ENCODE data around the gene ZNF462.

The ZNF462 gene

GRCh38 chr9:106962122-106962521 lies 99.2 kb downstream of the ZNF462 start:
- H3K27me3 Mint-ChIP-seq, result peaks cover 2% of the 10 kb centered on the region
- H3K27ac Mint-ChIP-seq, result no peak overlapping the region
- H3K4me1 Mint-ChIP-seq, result no peaks in the 10 kb centered on the region
- peaks cover 6% of the 10 kb centered on the region for H3K9me3 Mint-ChIP-seq
- DNase-seq (ENCODE audit: low spot score in 2 of 2) (no peak), ATAC-seq (ENCODE audit: low read depth) (no peak)
- no peaks in the 10 kb centered on the region for H3K36me3 Mint-ChIP-seq
- H3K4me3 Mint-ChIP-seq, result no peak overlapping the region

- H3K27ac Mint-ChIP-seq, result no peak overlapping the region
- ATAC-seq (ENCODE audit: low read depth), result no peak
- peaks cover 2% of the 10 kb centered on the region for H3K27me3 Mint-ChIP-seq
- H3K9me3 Mint-ChIP-seq, result peaks cover 6% of the 10 kb centered on the region
- no peak for DNase-seq (ENCODE audit: low spot score in 2 of 2)
- H3K36me3 Mint-ChIP-seq, result no peaks in the 10 kb centered on the region
- no peak overlapping the region for H3K4me3 Mint-ChIP-seq
- H3K4me1 Mint-ChIP-seq, result no peaks in the 10 kb centered on the region
Measured at GRCh38 chr9:106962615-106963363, 99.8 kb downstream of the ZNF462 start.

GRCh38 chr9:106963684-106964083 lies 100.7 kb downstream of the ZNF462 start:
- DNase-seq (ENCODE audit: low spot score in 2 of 2) (no peak), ATAC-seq (ENCODE audit: low read depth) (no peak)
- H3K4me1 Mint-ChIP-seq, result no peaks in the 10 kb centered on the region
- H3K4me3 Mint-ChIP-seq, result no peak overlapping the region
- no peaks in the 10 kb centered on the region for H3K27me3 Mint-ChIP-seq
- no peaks in the 10 kb centered on the region for H3K36me3 Mint-ChIP-seq
- peaks cover 6% of the 10 kb centered on the region for H3K9me3 Mint-ChIP-seq
- H3K27ac Mint-ChIP-seq, result no peak overlapping the region

GRCh38 chr9:106964329-106964728 lies 101.4 kb downstream of the ZNF462 start:
- H3K4me3 Mint-ChIP-seq, result no peak overlapping the region
- H3K27me3 Mint-ChIP-seq, result no peaks in the 10 kb centered on the region
- peaks cover 6% of the 10 kb centered on the region for H3K9me3 Mint-ChIP-seq
- DNase-seq (ENCODE audit: low spot score in 2 of 2), result no peak
- no peaks in the 10 kb centered on the region for H3K36me3 Mint-ChIP-seq
- ATAC-seq (ENCODE audit: low read depth), result no peak
- H3K4me1 Mint-ChIP-seq, result no peaks in the 10 kb centered on the region
- H3K27ac Mint-ChIP-seq, result no peak overlapping the region

- Mint-ChIP-seq H3K36me3 (no peaks in the 10 kb centered on the region), H3K27ac (no peak overlapping the region), H3K4me3 (no peak overlapping the region), H3K27me3 (no peaks in the 10 kb centered on the region), H3K4me1 (no peaks in the 10 kb centered on the region), H3K9me3 (peaks cover 6% of the 10 kb centered on the region)
- ATAC-seq (ENCODE audit: low read depth) (no peak), DNase-seq (ENCODE audit: low spot score in 2 of 2) (no peak)
Measured at GRCh38 chr9:106964822-106965525, 102.0 kb downstream of the ZNF462 start.

- ATAC-seq (ENCODE audit: low read depth) (no peak), DNase-seq (ENCODE audit: low spot score in 2 of 2) (no peak)
- no peaks in the 10 kb centered on the region for H3K36me3 Mint-ChIP-seq
- no peaks in the 10 kb centered on the region for H3K27me3 Mint-ChIP-seq
- peaks cover 6% of the 10 kb centered on the region for H3K9me3 Mint-ChIP-seq
- H3K4me1 Mint-ChIP-seq, result no peaks in the 10 kb centered on the region
- H3K27ac Mint-ChIP-seq, result no peak overlapping the region
- H3K4me3 Mint-ChIP-seq, result no peak overlapping the region
Measured at GRCh38 chr9:106966481-106966880, 103.5 kb downstream of the ZNF462 start.

- H3K4me3 Mint-ChIP-seq, result no peak overlapping the region
- no peaks in the 10 kb centered on the region for H3K4me1 Mint-ChIP-seq
- no peak for ATAC-seq (ENCODE audit: low read depth)
- H3K9me3 Mint-ChIP-seq, result peaks cover 2% of the 10 kb centered on the region
- DNase-seq (ENCODE audit: low spot score in 2 of 2), result no peak
- no peaks in the 10 kb centered on the region for H3K36me3 Mint-ChIP-seq
- no peak overlapping the region for H3K27ac Mint-ChIP-seq
- no peaks in the 10 kb centered on the region for H3K27me3 Mint-ChIP-seq
Measured at GRCh38 chr9:106969696-106970095, 106.7 kb downstream of the ZNF462 start.

GRCh38 chr9:106970219-106970975 lies 107.4 kb downstream of the ZNF462 start:
- no peak overlapping the region for H3K4me3 Mint-ChIP-seq
- H3K27ac Mint-ChIP-seq, result no peak overlapping the region
- no peak for ATAC-seq (ENCODE audit: low read depth)
- DNase-seq (ENCODE audit: low spot score in 2 of 2), result no peak
- peaks cover 1% of the 10 kb centered on the region for H3K27me3 Mint-ChIP-seq
- peaks cover 3% of the 10 kb centered on the region for H3K9me3 Mint-ChIP-seq
- no peaks in the 10 kb centered on the region for H3K4me1 Mint-ChIP-seq
- H3K36me3 Mint-ChIP-seq, result no peaks in the 10 kb centered on the region

GRCh38 chr9:106970976-106971457 lies 108.1 kb downstream of the ZNF462 start:
- Mint-ChIP-seq H3K36me3 (no peaks in the 10 kb centered on the region), H3K9me3 (peaks cover 3% of the 10 kb centered on the region), H3K27ac (no peak overlapping the region), H3K4me3 (no peak overlapping the region), H3K27me3 (peaks cover 1% of the 10 kb centered on the region), H3K4me1 (no peaks in the 10 kb centered on the region)
- no peak for DNase-seq (ENCODE audit: low spot score in 2 of 2)
- no peak for ATAC-seq (ENCODE audit: low read depth)

GRCh38 chr9:106972082-106972481 lies 109.1 kb downstream of the ZNF462 start:
- Mint-ChIP-seq H3K36me3 (no peaks in the 10 kb centered on the region), H3K27ac (no peak overlapping the region), H3K4me3 (no peak overlapping the region), H3K4me1 (no peaks in the 10 kb centered on the region), H3K9me3 (peaks cover 1% of the 10 kb centered on the region), H3K27me3 (peaks cover 1% of the 10 kb centered on the region)
- ATAC-seq (ENCODE audit: low read depth) (no peak), DNase-seq (ENCODE audit: low spot score in 2 of 2) (no peak)

GRCh38 chr9:106974341-106974740 lies 111.4 kb downstream of the ZNF462 start:
- ATAC-seq (ENCODE audit: low read depth), result no peak
- no peak overlapping the region for H3K4me3 Mint-ChIP-seq
- no peak for DNase-seq (ENCODE audit: low spot score in 2 of 2)
- H3K9me3 Mint-ChIP-seq, result peaks cover 1% of the 10 kb centered on the region
- H3K36me3 Mint-ChIP-seq, result no peaks in the 10 kb centered on the region
- peaks cover 1% of the 10 kb centered on the region for H3K27me3 Mint-ChIP-seq
- no peak overlapping the region for H3K27ac Mint-ChIP-seq
- H3K4me1 Mint-ChIP-seq, result no peaks in the 10 kb centered on the region

- H3K27me3 Mint-ChIP-seq, result peaks cover 1% of the 10 kb centered on the region
- DNase-seq (ENCODE audit: low spot score in 2 of 2), result no peak
- H3K36me3 Mint-ChIP-seq, result no peaks in the 10 kb centered on the region
- H3K4me1 Mint-ChIP-seq, result no peaks in the 10 kb centered on the region
- H3K4me3 Mint-ChIP-seq, result no peak overlapping the region
- no peak for ATAC-seq (ENCODE audit: low read depth)
- H3K9me3 Mint-ChIP-seq, result peaks cover 1% of the 10 kb centered on the region
- no peak overlapping the region for H3K27ac Mint-ChIP-seq
Measured at GRCh38 chr9:106976772-106977171, 113.8 kb downstream of the ZNF462 start.

- no peaks in the 10 kb centered on the region for H3K36me3 Mint-ChIP-seq
- no peaks in the 10 kb centered on the region for H3K27me3 Mint-ChIP-seq
- H3K4me1 Mint-ChIP-seq, result no peaks in the 10 kb centered on the region
- H3K9me3 Mint-ChIP-seq, result no peaks in the 10 kb centered on the region
- DNase-seq (ENCODE audit: low spot score in 2 of 2) (no peak), ATAC-seq (ENCODE audit: low read depth) (no peak)
- no peak overlapping the region for H3K27ac Mint-ChIP-seq
- H3K4me3 Mint-ChIP-seq, result no peak overlapping the region
Measured at GRCh38 chr9:106980551-106981101, 117.7 kb downstream of the ZNF462 start.

All from memory B cell (primary cell).